Measurements from ENCODE around the gene CCR7. TPM values are rescaled to one million over a fixed set of nuclear protein-coding genes. Genes with fewer than 3 reads are reported as not detected.
A peak's percentile ranks its signal among the peaks of the same experiment; 100 is the strongest.

CCR7 gene
- total and polyA plus RNA-seq, 2 of the 13 experiments (the other 11 are each of a cell fraction or from before 2014, with no cell fraction given): 0.04 to 0.53 TPM

DNA sequence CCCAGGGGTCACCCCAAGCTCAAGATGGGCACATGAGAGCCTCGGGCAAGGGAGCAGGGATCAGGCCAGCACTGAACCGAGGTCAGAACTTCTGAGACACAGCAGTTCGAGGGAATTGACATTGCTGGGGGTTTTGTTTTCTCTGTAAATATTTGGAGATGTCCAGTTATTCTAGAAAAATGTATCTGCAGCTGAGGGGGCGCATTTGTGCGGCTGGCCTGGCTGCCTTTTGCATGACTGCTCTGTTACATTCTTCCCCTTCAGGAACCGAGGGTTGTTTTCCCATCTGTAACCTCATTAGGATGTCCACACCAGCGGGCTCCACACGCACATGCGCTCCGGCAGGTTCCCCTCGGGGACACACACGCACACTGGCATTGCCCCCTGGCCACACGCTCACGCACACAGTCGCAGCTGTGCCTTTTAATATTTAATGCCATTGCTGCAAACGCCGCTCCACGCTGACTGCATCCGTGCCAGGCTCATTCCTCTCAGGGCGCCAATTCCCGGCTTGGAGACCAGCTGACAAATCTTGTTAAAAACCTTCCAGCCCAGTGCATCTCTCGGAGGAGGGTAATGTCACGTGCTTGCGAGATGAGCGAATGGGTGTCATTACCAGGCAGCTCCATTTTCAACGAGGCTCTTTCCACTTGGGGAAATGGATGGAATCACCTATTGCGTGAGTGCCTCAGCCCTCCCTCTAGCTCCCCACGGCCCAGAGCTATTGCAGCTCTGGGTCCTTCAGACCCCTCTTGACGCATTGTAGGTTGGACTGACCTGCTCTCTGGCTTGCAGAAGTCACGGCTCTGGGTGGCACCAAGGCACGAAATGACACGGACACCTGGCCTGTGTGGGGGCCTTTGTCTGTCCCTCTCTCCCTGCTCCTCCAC is 13.1 kb downstream of the CCR7 start (continued):
- 0 out of 2 replicates have a peak, but pooled peaks have one; percentile 6 for TF ChIP-seq ZNF614 (CRISPR knock-in tag; IDR thresholded peaks at IDR 0.05; ENCODE audit: borderline replicate concordance)

DNA sequence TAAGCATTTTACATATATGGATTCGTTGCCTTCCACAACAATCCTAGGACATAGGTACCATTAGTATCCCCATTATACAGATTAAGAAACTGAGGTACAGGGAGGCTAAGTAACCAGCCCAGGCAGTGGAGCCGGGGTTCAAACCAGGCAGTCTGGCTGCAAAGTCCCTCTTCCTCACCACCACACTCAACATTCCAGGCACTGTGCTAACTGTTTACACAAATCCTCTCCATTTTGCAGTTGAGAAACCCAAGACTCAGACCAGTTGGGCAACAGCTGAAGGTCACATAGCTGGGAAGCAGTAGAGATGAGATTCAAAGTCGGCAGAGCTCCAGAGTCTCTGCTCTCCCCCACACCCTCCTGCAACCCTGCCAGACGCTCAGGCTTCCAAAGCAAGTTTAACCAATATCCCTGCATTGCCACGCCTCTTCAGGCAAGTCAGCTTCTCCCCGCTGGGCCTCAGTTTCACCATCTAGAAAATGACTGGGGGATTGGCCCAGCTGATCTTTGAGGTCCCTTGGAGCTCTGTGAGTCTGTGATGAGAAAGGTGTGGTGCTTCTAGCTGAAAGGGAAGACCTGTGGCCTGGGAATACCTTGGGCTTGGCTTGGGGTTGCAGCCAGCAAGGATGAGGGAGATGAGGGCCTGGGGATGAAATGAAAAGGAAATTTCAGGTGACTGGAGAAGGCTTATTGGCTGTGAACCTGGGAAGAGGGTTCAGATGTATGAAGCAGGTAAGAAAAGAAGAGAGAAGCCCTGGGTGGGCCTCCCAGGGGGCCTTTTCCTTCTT is 14.0 kb downstream of the CCR7 start:
- in situ Hi-C loops (cut with HindIII; ENCODE audit: extremely low pct_ligation_motif_present, low pct_unique_long_range_greater_than_20kb): no loop called here
- CTCF ChIA-PET (ENCODE audit: low intra/inter-chr PET ratio, low total read pairs): interaction anchor here (1.6 to 1.7 kb wide), 2 partner anchors 9 to 18 kb away, joined by 3 to 8 read pairs; no protein-coding TSS in a partner anchor
- H3K4me1 ChIP-seq (ENCODE audit: insufficient read depth, low read length): peaks cover 85% of the 10 kb centered on the region
- H3K27ac ChIP-seq (ENCODE audit: extremely low read length, insufficient read depth, low read length): peak overlapping the region; percentile 85
- no peaks in the 10 kb centered on the region for H3K36me3 ChIP-seq (replicated peaks in 1 of 2; ENCODE audit: control insufficient read depth in 1 of 2, insufficient read depth in 2 of 2, low read length in 2 of 2)
- peak; percentile 99 for FAIRE-seq
- no TSS peak for BruUV-seq (replicated peaks)
- H3K4me3 ChIP-seq (replicated peaks in 1 of 3; ENCODE audit: insufficient read depth in 1 of 3, low read depth in 2 of 3, low read length in 3 of 3): peak overlapping the region in 2 of 3 experiments; percentile 6 to 52; a peak in 3 of 6 replicates
- H3K79me2 ChIP-seq (ENCODE audit: insufficient read depth, low read length): no peaks in the 10 kb centered on the region
- intact Hi-C loops (cut with micrococcal nuclease; ENCODE audit: unreplicated experiment): no loop called here
- peak overlapping the region; percentile 76 for H3K4me2 ChIP-seq (ENCODE audit: low read depth, low read length)
- H2AFZ ChIP-seq (ENCODE audit: low read length): no peak overlapping the region
- WGBS (ENCODE audit: low lambda C conversion rate): 2% methylated on average over 6 of the region's 6 CpGs
- POLR2A ChIA-PET: interaction anchor here (0.7 to 4.9 kb wide), 19 partner anchors 9 to 1137 kb away, joined by 3 to 116 read pairs (median 5); partner anchors contain the start of genes EIF1, IGFBP4, SMARCE1 and TOP2A
- H3K27me3 ChIP-seq (ENCODE audit: control insufficient read depth in 1 of 2, insufficient read depth in 2 of 2, low read length in 2 of 2): no peaks in the 10 kb centered on the region
- peak overlapping the region; percentile 62 for H3K9ac ChIP-seq (ENCODE audit: insufficient read depth, low read depth, low read length)
- H3K9me3 ChIP-seq (ENCODE audit: low read length): no peaks in the 10 kb centered on the region
- no peaks in the 10 kb centered on the region for H4K20me1 ChIP-seq (ENCODE audit: insufficient read depth, low read length)
- peak; percentile 100 for DNase-seq (ENCODE audit: low spot score)
- peak; percentile 65 for ATAC-seq
- TF ChIP-seq ZNF816 (CRISPR knock-in tag; IDR thresholded peaks at IDR 0.05; ENCODE audit: borderline replicate concordance): no peak; the same call in 1 of the 2 replicates
- no peak for TF ChIP-seq SIN3B (IDR thresholded peaks at IDR 0.05; ENCODE audit: low read length)
- peak; percentile 96 for TF ChIP-seq NFKBIZ (CRISPR knock-in tag; IDR thresholded peaks at IDR 0.05)
- TF ChIP-seq, protein P1, sequence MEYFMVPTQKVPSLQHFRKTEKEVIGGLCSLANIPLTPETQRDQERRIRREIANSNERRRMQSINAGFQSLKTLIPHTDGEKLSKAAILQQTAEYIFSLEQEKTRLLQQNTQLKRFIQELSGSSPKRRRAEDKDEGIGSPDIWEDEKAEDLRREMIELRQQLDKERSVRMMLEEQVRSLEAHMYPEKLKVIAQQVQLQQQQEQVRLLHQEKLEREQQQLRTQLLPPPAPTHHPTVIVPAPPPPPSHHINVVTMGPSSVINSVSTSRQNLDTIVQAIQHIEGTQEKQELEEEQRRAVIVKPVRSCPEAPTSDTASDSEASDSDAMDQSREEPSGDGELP (IDR thresholded peaks at IDR 0.05; ENCODE audit: borderline replicate concordance, low read depth): peak; percentile 89
- TF ChIP-seq GATAD2A (CRISPR knock-in tag; IDR thresholded peaks at IDR 0.05): peak; percentile 100
- peak; percentile 31; the same call in 1 of the 2 replicates for TF ChIP-seq DMAP1 (CRISPR knock-in tag; IDR thresholded peaks at IDR 0.05)
- TF ChIP-seq DPF2 (CRISPR knock-in tag; IDR thresholded peaks at IDR 0.05; ENCODE audit: borderline replicate concordance, low read depth): peak; percentile 98
- TF ChIP-seq IKZF4 (CRISPR knock-in tag; IDR thresholded peaks at IDR 0.05; ENCODE audit: borderline replicate concordance, low read depth, not compliant biosample characterization): no peak
- no peak for TF ChIP-seq HNRNPLL (IDR thresholded peaks at IDR 0.05; ENCODE audit: low read depth, low read length, poor library complexity, severe bottlenecking)
- TF ChIP-seq, protein P2, sequence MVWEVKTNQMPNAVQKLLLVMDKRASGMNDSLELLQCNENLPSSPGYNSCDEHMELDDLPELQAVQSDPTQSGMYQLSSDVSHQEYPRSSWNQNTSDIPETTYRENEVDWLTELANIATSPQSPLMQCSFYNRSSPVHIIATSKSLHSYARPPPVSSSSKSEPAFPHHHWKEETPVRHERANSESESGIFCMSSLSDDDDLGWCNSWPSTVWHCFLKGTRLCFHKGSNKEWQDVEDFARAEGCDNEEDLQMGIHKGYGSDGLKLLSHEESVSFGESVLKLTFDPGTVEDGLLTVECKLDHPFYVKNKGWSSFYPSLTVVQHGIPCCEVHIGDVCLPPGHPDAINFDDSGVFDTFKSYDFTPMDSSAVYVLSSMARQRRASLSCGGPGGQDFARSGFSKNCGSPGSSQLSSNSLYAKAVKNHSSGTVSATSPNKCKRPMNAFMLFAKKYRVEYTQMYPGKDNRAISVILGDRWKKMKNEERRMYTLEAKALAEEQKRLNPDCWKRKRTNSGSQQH (CRISPR knock-in tag; IDR thresholded peaks at IDR 0.05; ENCODE audit: low read depth): peak; percentile 77
- TF ChIP-seq, protein P3, sequence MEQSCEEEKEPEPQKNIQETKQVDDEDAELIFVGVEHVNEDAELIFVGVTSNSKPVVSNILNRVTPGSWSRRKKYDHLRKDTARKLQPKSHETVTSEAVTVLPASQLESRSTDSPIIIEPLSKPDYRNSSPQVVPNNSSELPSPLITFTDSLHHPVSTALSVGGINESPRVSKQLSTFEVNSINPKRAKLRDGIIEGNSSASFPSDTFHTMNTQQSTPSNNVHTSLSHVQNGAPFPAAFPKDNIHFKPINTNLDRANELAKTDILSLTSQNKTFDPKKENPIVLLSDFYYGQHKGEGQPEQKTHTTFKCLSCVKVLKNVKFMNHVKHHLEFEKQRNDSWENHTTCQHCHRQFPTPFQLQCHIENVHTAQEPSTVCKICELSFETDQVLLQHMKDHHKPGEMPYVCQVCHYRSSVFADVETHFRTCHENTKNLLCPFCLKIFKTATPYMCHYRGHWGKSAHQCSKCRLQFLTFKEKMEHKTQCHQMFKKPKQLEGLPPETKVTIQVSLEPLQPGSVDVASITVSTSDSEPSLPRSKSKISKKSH (CRISPR knock-in tag; IDR thresholded peaks at IDR 0.05; ENCODE audit: borderline replicate concordance): 0 out of 2 replicates have a peak, but pooled peaks have one; percentile 68
- TF ChIP-seq ZNF468 (CRISPR knock-in tag; IDR thresholded peaks at IDR 0.05): no peak
- no peak for TF ChIP-seq POLR2G (IDR thresholded peaks at IDR 0.05; ENCODE audit: low read depth, low read length)
